Osteoblast (primary cell): Measurements from ENCODE around the gene OSGEP. TPM values are rescaled to one million over a fixed set of nuclear protein-coding genes. Genes with fewer than 3 reads are reported as not detected.
A peak's percentile ranks its signal among the peaks of the same experiment; 100 is the strongest.

ENCODE experiments used
- DNase-seq: peaks from one replicate; pipeline ENCODE4 v3.0.0; 2011; ENCODE audit warnings: low spot score, mixed read lengths; ENCODE audit not compliant: insufficient read length; ENCODE audit errors: missing footprints
- H2AFZ ChIP-seq: 2 replicates; pipeline ENCODE4 v1.6.0; 2011; ENCODE audit warnings: mild to moderate bottlenecking, low read length
- H3K27ac ChIP-seq: 2 replicates; pipeline ENCODE4 v1.5.1; 2011; ENCODE audit warnings: mild to moderate bottlenecking, low read depth, low read length, moderate library complexity
- H3K27me3 ChIP-seq: 2 replicates; pipeline ENCODE4 v1.6.0; 2012; ENCODE audit warnings: mild to moderate bottlenecking, control low read depth, inconsistent platforms, low read length, moderate library complexity; ENCODE audit not compliant: insufficient read depth
- H3K36me3 ChIP-seq: 2 replicates; pipeline ENCODE4 v1.5.1; 2011; ENCODE audit warnings: mild to moderate bottlenecking, low read length, control low read depth, moderate library complexity; ENCODE audit not compliant: insufficient read depth
- H3K4me1 ChIP-seq: 2 replicates; pipeline ENCODE4 v1.5.1; 2011; ENCODE audit warnings: mild to moderate bottlenecking, low read length, control low read depth, moderate library complexity; ENCODE audit not compliant: insufficient read depth
- H3K4me2 ChIP-seq: 2 replicates; pipeline ENCODE4 v1.6.0; 2011; ENCODE audit warnings: mild to moderate bottlenecking, low read length; ENCODE audit not compliant: insufficient read depth
- H3K4me3 ChIP-seq: fragments of 200-600 bp; sonication (generic); 3 replicates; pipeline ENCODE4 v1.5.1; 2012; ENCODE audit warnings: mild to moderate bottlenecking, low read length, inconsistent platforms; ENCODE audit not compliant: insufficient read depth
- H3K79me2 ChIP-seq: 2 replicates; pipeline ENCODE4 v1.6.0; 2012; ENCODE audit warnings: mild to moderate bottlenecking, low read length, control low read depth, inconsistent platforms; ENCODE audit not compliant: insufficient read depth
- H3K9me3 ChIP-seq: 2 replicates; pipeline ENCODE4 v1.5.1; 2011; ENCODE audit warnings: low read depth, low read length, control low read depth
- H4K20me1 ChIP-seq: 2 replicates; pipeline ENCODE4 v1.6.0; 2012; ENCODE audit warnings: mild to moderate bottlenecking, low read length, control low read depth; ENCODE audit not compliant: insufficient read depth
- total RNA-seq: library from RNA; depleted of rRNA; stranded (reverse); fragments of >200 nt; gene quantifications from 2 replicates; pipeline ENCODE4 v1.2.3, GENCODE V29; 2012
- TF ChIP-seq, protein P1 (sequence below): IDR thresholded peaks from 2 replicates; pipeline ENCODE4 v1.5.1; 2011; ENCODE audit warnings: mild to moderate bottlenecking, low read depth, low read length, moderate library complexity; ENCODE audit errors: extremely low read depth

Gene OSGEP
- total RNA-seq, 1 donor, result 47.8 TPM

DNA sequence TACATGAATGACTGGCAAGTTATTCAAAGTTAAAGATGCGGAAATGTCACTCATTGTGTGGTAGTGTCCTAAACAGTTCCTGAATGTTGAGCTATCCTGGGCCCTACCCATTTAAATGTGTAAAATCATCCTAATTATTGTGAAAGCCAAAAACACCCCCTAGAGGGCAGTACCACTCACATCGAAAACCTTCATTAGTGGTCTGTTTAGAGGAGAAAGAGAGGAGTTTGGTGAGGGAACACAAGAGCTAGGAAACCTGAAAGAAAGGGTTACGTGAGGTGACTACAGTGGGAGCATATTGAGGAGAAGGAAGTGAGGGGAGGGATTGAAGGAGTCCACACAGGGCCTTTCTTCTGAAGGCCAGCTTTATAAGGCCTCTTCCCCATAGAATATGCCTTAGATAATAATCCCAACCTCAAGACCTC is 38.8 kb downstream of the OSGEP start:
- Histone ChIP-seq H3K4me1 (peaks cover 8% of the 10 kb centered on the region), H3K4me3 (no peak overlapping the region), H4K20me1 (no peaks in the 10 kb centered on the region), H3K27ac (no peak overlapping the region), H3K79me2 (peaks cover 17% of the 10 kb centered on the region), H3K36me3 (no peaks in the 10 kb centered on the region), H2AFZ (peak overlapping the region; percentile 88), H3K9me3 (no peaks in the 10 kb centered on the region), H3K27me3 (no peaks in the 10 kb centered on the region), H3K4me2 (peak overlapping the region; percentile 4)
- TF ChIP-seq, protein P1, sequence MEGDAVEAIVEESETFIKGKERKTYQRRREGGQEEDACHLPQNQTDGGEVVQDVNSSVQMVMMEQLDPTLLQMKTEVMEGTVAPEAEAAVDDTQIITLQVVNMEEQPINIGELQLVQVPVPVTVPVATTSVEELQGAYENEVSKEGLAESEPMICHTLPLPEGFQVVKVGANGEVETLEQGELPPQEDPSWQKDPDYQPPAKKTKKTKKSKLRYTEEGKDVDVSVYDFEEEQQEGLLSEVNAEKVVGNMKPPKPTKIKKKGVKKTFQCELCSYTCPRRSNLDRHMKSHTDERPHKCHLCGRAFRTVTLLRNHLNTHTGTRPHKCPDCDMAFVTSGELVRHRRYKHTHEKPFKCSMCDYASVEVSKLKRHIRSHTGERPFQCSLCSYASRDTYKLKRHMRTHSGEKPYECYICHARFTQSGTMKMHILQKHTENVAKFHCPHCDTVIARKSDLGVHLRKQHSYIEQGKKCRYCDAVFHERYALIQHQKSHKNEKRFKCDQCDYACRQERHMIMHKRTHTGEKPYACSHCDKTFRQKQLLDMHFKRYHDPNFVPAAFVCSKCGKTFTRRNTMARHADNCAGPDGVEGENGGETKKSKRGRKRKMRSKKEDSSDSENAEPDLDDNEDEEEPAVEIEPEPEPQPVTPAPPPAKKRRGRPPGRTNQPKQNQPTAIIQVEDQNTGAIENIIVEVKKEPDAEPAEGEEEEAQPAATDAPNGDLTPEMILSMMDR, result peak; percentile 68
- DNase-seq, result peak; percentile 82

DNA sequence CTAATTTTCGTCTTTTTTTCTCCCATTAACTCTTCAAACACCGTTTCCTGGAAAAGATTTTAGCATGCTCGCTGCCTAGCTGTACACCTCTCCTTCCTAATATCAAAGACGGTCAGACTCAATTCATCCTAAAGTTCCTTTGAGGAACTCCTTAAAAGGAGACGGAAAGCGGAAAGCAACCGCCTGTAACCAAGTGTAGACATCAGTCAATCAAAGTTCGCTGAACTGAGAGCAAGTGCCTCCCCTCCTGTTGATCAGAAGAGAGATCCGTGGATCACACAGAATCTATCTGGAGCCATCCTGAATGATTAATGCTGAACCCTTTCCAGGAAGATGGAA is 40.9 kb downstream of the OSGEP start:
- Histone ChIP-seq H3K36me3 (no peaks in the 10 kb centered on the region), H3K4me3 (peak overlapping the region; percentile 98), H3K4me1 (peaks cover 16% of the 10 kb centered on the region), H4K20me1 (peaks cover 7% of the 10 kb centered on the region), H3K27ac (peak overlapping the region; percentile 85), H3K79me2 (peaks cover 29% of the 10 kb centered on the region), H2AFZ (peak overlapping the region; percentile 98), H3K27me3 (no peaks in the 10 kb centered on the region), H3K9me3 (no peaks in the 10 kb centered on the region), H3K4me2 (peak overlapping the region; percentile 93)
- TF ChIP-seq, protein P1, result no peak
- DNase-seq, result no peak

DNA sequence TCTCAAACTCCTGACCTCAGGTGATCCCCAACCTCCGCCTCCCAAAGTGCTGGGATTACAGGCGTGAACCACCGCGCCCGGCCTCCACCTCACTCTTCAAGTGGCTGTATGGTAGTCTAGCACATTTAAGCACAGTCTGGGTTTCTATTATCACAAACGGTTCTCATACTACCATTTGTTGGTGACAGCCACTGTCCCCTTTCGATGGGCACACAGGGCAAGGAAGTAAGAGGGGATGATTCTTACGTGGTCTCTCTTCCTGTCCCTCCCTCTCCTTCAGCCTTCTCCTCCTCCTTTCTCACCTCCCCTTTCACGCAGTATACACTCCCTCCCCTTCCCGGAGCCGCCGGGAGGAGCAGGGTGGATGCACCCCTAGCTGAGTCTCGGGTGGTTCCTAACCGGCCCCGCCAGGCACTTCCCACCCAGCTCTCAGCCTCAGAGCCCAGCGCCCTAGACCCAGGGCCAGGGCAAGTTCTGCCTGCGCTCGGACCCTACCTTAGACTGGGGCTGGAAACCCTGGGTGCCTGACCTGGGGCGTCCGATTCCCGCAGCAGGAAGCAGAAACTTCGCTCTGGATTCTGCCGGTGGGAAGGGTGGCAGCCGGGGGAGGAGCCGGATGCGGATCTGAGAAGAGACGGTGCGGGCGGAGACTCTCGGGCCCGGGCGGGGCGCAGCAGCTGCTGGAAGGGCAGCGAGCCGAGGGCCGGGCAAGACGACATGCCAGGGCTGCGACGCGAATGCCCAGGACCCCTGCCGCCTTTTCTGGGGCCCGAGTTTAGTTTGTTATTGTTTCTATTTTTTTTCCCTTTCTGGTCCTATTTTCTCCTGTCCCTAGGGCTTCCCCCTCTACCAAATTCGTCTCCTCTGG is 41.5 kb downstream of the OSGEP start, which contains the start of gene TEP1:
Gene TEP1 (minus strand): TSS at position 626 of the 868 bp plus-strand sequence. CDS start 5,062 bp downstream, outside the sequence.
- peak; percentile 95 for DNase-seq
- Histone ChIP-seq H4K20me1 (peaks cover 10% of the 10 kb centered on the region), H3K9me3 (no peaks in the 10 kb centered on the region), H3K36me3 (peaks cover 4% of the 10 kb centered on the region), H3K4me1 (peaks cover 16% of the 10 kb centered on the region), H3K27ac (peak within 1 kb of the TSS; percentile 85), H3K79me2 (peaks cover 34% of the 10 kb centered on the region), H3K27me3 (no peaks in the 10 kb centered on the region), H2AFZ (peak within 1 kb of the TSS; percentile 98), H3K4me3 (peak within 1 kb of the TSS; percentile 98), H3K4me2 (peak within 1 kb of the TSS; percentile 93)
- TF ChIP-seq, protein P1, result no peak

DNA sequence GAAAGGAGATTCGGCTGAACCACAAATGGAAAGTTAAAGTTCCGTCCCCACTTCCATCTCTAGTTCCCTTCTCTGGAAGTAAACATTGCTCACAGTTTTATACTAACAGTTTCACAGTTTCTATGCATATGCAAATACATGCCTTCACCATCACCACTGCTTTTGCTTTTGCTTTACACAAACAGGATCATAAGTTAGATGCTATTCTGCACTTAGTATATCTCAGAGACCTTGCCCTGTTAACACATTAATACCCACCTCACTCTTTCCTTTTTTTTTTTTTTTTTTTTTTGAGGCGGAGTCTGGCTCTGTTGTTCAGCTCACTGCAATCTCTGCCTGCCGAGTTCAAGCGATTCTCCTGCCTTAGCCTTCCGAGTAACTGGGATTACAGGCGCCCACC is 42.2 kb downstream of the OSGEP start:
- Histone ChIP-seq H3K36me3 (peaks cover 11% of the 10 kb centered on the region), H3K27ac (peak overlapping the region; percentile 85), H3K4me1 (peaks cover 16% of the 10 kb centered on the region), H3K4me2 (peak overlapping the region; percentile 93), H2AFZ (peak overlapping the region; percentile 98), H3K9me3 (no peaks in the 10 kb centered on the region), H4K20me1 (peaks cover 12% of the 10 kb centered on the region), H3K79me2 (peaks cover 41% of the 10 kb centered on the region), H3K4me3 (peak overlapping the region; percentile 98), H3K27me3 (no peaks in the 10 kb centered on the region)
- peak; percentile 71 for DNase-seq
- TF ChIP-seq, protein P1, result no peak
